Right lobe of liver (tissue), 4 donors: ENCODE results near the gene PCDHGB7.

Source experiments
- POLR2A ChIP-seq: fragments of 450-650 bp; IDR thresholded peaks from one replicate; pipeline ENCODE4 v1.6.1; 2017; ENCODE audit warnings: antibody characterized with exemption, mild to moderate bottlenecking
- TF ChIP-seq, protein P1 (sequence below), 4 donors: fragments of 200-600 bp in 3 of 4; fragments of 450-650 bp in 1 of 4; IDR thresholded peaks; one replicate each; pipeline versions ENCODE4 v1.5.1 to v1.8.0; 2016 to 2022; ENCODE audit warnings: antibody characterized with exemption in 4 of 4, mild to moderate bottlenecking in 2 of 4
- donor health status: DM: no; HTN: no; CAD: no.
- donor health status: DM: no; HTN: no; CAD: no.
- donor health status: DM: no; HTN: yes; CAD: no.

GRCh38 chr5:141384471-141385267 lies 32.8 kb upstream of the PCDHGB7 start:
- TF ChIP-seq, protein P1, sequence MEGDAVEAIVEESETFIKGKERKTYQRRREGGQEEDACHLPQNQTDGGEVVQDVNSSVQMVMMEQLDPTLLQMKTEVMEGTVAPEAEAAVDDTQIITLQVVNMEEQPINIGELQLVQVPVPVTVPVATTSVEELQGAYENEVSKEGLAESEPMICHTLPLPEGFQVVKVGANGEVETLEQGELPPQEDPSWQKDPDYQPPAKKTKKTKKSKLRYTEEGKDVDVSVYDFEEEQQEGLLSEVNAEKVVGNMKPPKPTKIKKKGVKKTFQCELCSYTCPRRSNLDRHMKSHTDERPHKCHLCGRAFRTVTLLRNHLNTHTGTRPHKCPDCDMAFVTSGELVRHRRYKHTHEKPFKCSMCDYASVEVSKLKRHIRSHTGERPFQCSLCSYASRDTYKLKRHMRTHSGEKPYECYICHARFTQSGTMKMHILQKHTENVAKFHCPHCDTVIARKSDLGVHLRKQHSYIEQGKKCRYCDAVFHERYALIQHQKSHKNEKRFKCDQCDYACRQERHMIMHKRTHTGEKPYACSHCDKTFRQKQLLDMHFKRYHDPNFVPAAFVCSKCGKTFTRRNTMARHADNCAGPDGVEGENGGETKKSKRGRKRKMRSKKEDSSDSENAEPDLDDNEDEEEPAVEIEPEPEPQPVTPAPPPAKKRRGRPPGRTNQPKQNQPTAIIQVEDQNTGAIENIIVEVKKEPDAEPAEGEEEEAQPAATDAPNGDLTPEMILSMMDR (IDR thresholded peaks at IDR 0.05) = no peak
- no peak for TF ChIP-seq POLR2A
